RWPE2 (cell line): ENCODE results near the gene NOP14.
A peak's percentile ranks its signal among the peaks of the same experiment; 100 is the strongest.
"Not testable (repeated sequence)": the region's sequence is repeated elsewhere in the genome, so short reads cannot be mapped to it uniquely, and the experiment has no call there.

Experiments
- ATAC-seq: fragments of 200-7000 bp; cut with Tn5 transposase; 3 replicates; pipeline ENCODE4 v1.9.1; 2021; ENCODE audit warnings: low read depth
- DNase-seq: peaks from one replicate; pipeline ENCODE4 v3.0.0-alpha.2; 2020; ENCODE audit warnings: low spot score
- H3K27ac ChIP-seq: fragments of 450-650 bp; 2 replicates; pipeline ENCODE4 v1.5.1; 2017; ENCODE audit warnings: mild to moderate bottlenecking; ENCODE audit not compliant: poor library complexity, severe bottlenecking
- H3K27me3 ChIP-seq: fragments of 250-450 bp; sonication (Bioruptor Pico); 2 replicates; pipeline ENCODE4 v1.5.1; 2021; ENCODE audit warnings: mild to moderate bottlenecking, moderate library complexity; ENCODE audit not compliant: insufficient read depth, poor library complexity, severe bottlenecking
- H3K36me3 ChIP-seq: fragments of 250-450 bp; sonication (Bioruptor Pico); 2 replicates; pipeline ENCODE4 v1.5.1; 2020; ENCODE audit warnings: low read depth, mild to moderate bottlenecking, moderate library complexity
- H3K4me1 ChIP-seq: fragments of 250-450 bp; sonication (Bioruptor Pico); 2 replicates; pipeline ENCODE4 v1.5.1; 2021; ENCODE audit warnings: mild to moderate bottlenecking, moderate library complexity; ENCODE audit not compliant: insufficient read depth, poor library complexity, severe bottlenecking
- H3K4me3 ChIP-seq: fragments of 250-450 bp; sonication (Bioruptor Pico); 2 replicates; pipeline ENCODE4 v1.5.1; 2021; ENCODE audit warnings: mild to moderate bottlenecking, moderate library complexity; ENCODE audit not compliant: severe bottlenecking
- H3K9me3 ChIP-seq: fragments of 250-450 bp; sonication (Bioruptor Pico); 2 replicates; pipeline ENCODE4 v1.5.1; 2021; ENCODE audit warnings: mild to moderate bottlenecking, moderate library complexity; ENCODE audit not compliant: severe bottlenecking
- TF ChIP-seq, protein P1 (sequence below): fragments of 450-650 bp; IDR thresholded peaks from one replicate; pipeline ENCODE4 v1.5.1; 2017; ENCODE audit warnings: mild to moderate bottlenecking, moderate library complexity; ENCODE audit not compliant: poor library complexity, severe bottlenecking

NOP14 gene

DNA sequence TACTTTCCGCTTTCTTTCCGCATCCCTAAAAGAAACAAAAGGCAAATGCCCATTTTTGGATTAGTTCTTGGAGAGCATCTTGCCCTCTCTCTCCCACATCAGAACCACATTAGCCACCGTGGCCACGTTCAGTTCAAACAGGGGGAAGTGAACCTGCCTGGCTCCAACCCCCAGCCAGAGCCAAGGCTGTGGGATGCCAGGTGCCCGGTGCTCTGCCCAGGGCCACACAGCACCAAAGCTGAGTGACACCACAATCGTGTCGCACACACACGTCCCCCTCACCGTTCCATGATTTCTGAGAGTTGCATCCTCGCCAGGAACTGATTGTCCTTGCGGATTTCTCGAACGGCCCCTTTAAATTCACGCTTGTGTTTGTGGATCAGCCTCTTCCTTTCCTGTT lies 24.3 kb downstream of the NOP14 start:
- Histone ChIP-seq H3K36me3 (peaks cover 64% of the 10 kb centered on the region), H3K27ac (peak overlapping the region; percentile 96), H3K9me3 (no peaks in the 10 kb centered on the region), H3K4me1 (peaks cover 20% of the 10 kb centered on the region), H3K27me3 (no peaks in the 10 kb centered on the region), H3K4me3 (no peak overlapping the region)
- no peak for DNase-seq
- no peak for ATAC-seq
- TF ChIP-seq, protein P1, sequence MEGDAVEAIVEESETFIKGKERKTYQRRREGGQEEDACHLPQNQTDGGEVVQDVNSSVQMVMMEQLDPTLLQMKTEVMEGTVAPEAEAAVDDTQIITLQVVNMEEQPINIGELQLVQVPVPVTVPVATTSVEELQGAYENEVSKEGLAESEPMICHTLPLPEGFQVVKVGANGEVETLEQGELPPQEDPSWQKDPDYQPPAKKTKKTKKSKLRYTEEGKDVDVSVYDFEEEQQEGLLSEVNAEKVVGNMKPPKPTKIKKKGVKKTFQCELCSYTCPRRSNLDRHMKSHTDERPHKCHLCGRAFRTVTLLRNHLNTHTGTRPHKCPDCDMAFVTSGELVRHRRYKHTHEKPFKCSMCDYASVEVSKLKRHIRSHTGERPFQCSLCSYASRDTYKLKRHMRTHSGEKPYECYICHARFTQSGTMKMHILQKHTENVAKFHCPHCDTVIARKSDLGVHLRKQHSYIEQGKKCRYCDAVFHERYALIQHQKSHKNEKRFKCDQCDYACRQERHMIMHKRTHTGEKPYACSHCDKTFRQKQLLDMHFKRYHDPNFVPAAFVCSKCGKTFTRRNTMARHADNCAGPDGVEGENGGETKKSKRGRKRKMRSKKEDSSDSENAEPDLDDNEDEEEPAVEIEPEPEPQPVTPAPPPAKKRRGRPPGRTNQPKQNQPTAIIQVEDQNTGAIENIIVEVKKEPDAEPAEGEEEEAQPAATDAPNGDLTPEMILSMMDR, result no peak

DNA sequence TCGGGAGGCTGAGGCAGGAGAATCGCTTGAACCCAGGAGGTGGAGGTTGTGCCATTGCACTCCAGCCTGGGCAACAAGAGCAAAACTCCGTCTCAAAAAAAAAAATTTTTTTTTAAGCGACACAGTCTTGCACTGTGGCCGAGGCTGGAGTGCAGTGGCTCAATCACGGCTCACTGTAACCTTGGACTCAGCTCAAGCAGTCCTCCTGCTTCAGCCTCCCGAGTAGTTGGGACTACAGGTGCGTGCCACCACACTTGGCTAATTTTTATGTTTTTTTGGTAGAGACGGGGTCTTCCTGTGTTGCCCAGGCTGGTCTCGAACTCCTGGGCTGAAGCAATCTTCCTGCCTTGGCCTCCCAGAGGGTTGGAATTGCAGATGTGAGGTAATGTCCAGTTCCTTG lies 24.8 kb downstream of the NOP14 start:
- H3K4me3 ChIP-seq, DNase-seq, ATAC-seq, H3K9me3 ChIP-seq, H3K27me3 ChIP-seq: not testable (repeated sequence)
- H3K27ac ChIP-seq, result peak overlapping the region; percentile 96
- H3K4me1 ChIP-seq, result peaks cover 20% of the 10 kb centered on the region
- peaks cover 59% of the 10 kb centered on the region for H3K36me3 ChIP-seq

DNA sequence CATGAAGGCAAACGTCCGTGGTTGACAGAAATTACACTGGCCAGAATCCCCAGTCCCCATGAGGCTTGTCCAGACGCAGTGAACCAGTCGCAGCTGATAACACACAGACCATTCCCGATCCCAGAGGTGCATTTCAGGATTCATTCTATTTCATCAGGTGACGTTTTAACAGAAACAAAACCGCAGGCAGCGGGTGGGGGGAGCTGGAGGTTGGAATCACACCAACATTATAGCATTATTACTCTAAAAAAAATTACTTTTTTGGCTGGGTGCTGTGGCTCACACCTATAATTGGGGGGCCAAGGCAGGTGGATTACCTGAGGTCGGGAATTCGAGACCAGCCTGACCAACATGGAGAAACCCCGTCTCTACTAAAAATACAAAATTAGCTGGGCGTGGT lies 25.2 kb downstream of the NOP14 start:
- Histone ChIP-seq H3K27me3 (no peaks in the 10 kb centered on the region), H3K4me3 (no peak overlapping the region), H3K27ac (peak overlapping the region; percentile 96), H3K9me3 (no peaks in the 10 kb centered on the region), H3K36me3 (peaks cover 58% of the 10 kb centered on the region), H3K4me1 (peaks cover 20% of the 10 kb centered on the region)
- no peak for ATAC-seq
- no peak for DNase-seq
- TF ChIP-seq, protein P1, result no peak

DNA sequence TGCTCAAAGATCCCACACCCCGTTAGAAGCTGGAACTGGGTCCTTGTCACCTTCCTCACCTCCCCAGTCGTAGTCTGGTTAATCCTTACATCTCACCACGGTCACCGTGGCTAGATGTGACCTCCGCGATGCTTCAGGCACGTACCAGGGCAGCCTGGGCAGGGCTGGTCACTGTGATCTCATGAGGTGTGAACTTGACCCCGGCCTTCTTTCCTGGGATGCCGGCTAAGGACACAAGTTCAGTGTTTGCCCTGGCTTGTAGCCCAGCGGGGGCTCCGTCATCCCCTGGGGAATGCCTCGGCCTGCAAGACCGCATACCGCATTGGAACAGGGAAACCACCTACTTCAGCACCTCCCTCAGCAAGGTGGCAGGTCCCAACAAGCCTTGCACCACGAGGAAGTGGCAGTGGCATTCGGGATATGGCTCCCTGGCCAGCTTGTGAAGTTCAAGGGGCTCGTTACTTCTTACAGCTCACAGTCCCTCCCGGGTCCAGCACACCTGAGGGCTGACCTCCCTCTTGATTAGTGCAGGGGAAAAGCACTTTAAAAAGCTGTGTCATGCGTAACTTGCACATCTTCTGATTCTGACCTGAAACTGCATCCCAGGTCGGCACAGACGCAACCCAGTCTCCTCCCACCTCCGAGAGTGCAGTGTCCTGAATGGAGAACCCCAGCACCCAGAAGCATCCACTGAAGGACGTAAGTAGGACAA lies 25.9 kb downstream of the NOP14 start:
- TF ChIP-seq, protein P1, result no peak
- Histone ChIP-seq H3K36me3 (peaks cover 55% of the 10 kb centered on the region), H3K4me1 (peaks cover 20% of the 10 kb centered on the region), H3K9me3 (no peaks in the 10 kb centered on the region), H3K4me3 (no peak overlapping the region), H3K27ac (peak overlapping the region; percentile 96), H3K27me3 (no peaks in the 10 kb centered on the region)
- peak; percentile 97 for DNase-seq
- peak; percentile 59 for ATAC-seq

DNA sequence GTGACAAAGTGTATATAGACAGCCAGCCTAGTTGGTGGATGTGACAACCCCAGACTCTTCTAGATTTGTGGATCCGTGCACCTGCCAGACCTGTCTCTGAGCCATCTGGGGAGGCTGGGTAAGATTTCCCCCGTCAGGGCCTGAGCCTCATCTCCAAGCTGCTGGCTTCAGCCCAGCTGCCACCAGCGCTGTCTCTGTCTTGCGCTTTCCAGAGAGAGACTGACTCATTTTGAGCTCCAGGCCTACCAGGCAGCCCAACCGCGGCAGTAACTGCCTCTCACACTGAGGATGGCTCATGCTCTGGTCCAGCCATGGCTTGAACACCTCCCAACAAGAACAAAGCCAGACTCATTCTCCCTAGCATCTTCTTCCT lies 26.4 kb downstream of the NOP14 start:
- peak overlapping the region; percentile 96 for H3K27ac ChIP-seq

More for the DNA sequence above, 26.4 kb downstream of the NOP14 start:
- H3K9me3 ChIP-seq, result no peaks in the 10 kb centered on the region
- TF ChIP-seq, protein P1, result no peak
- H3K4me1 ChIP-seq, result peaks cover 20% of the 10 kb centered on the region
- H3K27me3 ChIP-seq, result no peaks in the 10 kb centered on the region
- H3K36me3 ChIP-seq, result peaks cover 53% of the 10 kb centered on the region
- ATAC-seq (peak; percentile 52), DNase-seq (peak; percentile 85)
- no peak overlapping the region for H3K4me3 ChIP-seq
